ENCODE measurements around the gene ICAM1.

Gene ICAM1

DNA sequence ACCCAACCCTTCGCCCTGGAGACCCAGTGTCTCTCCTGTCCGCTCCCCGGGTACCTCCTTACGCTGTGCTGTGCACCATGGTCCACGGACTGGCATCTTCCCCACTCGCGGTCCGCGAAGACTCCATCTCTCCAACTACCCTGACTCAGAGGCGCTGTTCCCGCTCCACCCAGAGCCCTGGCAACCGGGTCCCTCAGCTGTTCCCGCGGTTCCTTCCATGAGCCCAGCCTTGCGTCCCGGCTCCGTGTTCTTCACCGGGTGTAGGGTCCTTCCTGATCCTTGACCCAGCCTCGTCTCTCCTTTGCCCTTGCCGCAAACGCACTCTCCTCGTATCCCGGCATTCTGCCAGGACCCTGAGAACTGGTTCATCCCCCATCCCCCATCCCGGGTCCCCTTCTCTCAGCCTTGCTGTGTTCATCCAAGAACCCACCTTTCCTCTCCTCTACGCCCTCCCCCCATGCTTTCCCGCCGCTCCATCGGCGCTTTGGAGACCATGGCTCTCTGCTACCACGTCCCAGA lies 19.5 kb downstream of the ICAM1 start:
- DNase-seq (ENCODE audit: extremely low read depth, low read depth): no peak
- TF ChIP-seq, protein P1, sequence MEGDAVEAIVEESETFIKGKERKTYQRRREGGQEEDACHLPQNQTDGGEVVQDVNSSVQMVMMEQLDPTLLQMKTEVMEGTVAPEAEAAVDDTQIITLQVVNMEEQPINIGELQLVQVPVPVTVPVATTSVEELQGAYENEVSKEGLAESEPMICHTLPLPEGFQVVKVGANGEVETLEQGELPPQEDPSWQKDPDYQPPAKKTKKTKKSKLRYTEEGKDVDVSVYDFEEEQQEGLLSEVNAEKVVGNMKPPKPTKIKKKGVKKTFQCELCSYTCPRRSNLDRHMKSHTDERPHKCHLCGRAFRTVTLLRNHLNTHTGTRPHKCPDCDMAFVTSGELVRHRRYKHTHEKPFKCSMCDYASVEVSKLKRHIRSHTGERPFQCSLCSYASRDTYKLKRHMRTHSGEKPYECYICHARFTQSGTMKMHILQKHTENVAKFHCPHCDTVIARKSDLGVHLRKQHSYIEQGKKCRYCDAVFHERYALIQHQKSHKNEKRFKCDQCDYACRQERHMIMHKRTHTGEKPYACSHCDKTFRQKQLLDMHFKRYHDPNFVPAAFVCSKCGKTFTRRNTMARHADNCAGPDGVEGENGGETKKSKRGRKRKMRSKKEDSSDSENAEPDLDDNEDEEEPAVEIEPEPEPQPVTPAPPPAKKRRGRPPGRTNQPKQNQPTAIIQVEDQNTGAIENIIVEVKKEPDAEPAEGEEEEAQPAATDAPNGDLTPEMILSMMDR (IDR thresholded peaks at IDR 0.05; ENCODE audit: low read depth, low read length, missing control alignments): no peak
- peak overlapping the region; percentile 49 for H3K4me3 ChIP-seq (replicated peaks; ENCODE audit: low read depth, low read length)

DNA sequence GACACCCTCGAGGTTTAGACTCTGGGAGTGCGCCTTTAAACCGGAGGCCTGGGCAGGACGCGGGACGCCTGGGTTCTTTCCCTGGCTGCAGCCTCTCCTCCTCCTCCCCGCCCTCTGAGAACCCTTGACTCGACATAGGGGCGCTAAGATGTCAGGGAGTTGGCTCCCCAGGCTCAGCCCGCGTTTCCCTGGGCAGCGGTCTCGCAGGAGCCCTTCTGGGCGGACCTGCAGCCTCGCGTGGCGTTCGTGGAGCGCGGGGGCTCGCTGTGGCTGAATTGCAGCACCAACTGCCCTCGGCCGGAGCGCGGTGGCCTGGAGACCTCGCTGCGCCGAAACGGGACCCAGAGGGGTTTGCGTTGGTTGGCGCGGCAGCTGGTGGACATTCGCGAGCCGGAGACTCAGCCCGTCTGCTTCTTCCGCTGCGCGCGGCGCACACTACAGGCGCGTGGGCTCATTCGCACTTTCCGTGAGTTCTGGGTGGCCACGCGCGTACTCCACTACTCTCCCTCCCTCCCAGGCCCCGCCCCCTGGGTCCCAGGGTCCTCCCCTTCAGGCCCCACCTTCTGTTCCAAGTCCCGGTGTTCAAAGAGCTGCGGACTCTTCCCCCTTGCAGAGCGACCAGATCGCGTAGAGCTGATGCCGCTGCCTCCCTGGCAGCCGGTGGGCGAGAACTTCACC lies 20.1 kb downstream of the ICAM1 start:
- no peak for DNase-seq (ENCODE audit: extremely low read depth, low read depth)
- TF ChIP-seq, protein P1 (IDR thresholded peaks at IDR 0.05; ENCODE audit: low read depth, low read length, missing control alignments): no peak

DNA sequence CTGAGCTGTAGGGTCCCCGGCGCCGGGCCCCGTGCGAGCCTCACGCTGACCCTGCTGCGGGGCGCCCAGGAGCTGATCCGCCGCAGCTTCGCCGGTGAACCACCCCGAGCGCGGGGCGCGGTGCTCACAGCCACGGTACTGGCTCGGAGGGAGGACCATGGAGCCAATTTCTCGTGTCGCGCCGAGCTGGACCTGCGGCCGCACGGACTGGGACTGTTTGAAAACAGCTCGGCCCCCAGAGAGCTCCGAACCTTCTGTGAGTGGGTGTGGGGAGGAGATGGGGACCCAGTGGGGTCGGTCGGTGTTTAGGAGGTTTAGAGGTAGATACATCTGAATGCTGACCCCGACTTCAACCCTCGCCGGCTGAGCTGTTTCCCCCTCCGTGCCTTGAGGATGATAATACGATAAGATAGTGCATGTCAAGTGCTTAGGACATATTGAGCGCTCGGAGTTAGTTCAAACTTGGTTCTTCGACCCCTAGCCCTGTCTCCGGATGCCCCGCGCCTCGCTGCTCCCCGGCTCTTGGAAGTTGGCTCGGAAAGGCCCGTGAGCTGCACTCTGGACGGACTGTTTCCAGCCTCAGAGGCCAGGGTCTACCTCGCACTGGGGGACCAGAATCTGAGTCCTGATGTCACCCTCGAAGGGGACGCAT lies 20.8 kb downstream of the ICAM1 start:
- TF ChIP-seq, protein P1 (IDR thresholded peaks at IDR 0.05; ENCODE audit: low read depth, low read length, missing control alignments): no peak
- H3K4me3 ChIP-seq (replicated peaks; ENCODE audit: low read depth, low read length): peak overlapping the region; percentile 49
- DNase-seq (ENCODE audit: extremely low read depth, low read depth): no peak

More for the DNA sequence above, 20.1 kb downstream of the ICAM1 start:
- peak overlapping the region; percentile 49 for H3K4me3 ChIP-seq (replicated peaks; ENCODE audit: low read depth, low read length)

DNA sequence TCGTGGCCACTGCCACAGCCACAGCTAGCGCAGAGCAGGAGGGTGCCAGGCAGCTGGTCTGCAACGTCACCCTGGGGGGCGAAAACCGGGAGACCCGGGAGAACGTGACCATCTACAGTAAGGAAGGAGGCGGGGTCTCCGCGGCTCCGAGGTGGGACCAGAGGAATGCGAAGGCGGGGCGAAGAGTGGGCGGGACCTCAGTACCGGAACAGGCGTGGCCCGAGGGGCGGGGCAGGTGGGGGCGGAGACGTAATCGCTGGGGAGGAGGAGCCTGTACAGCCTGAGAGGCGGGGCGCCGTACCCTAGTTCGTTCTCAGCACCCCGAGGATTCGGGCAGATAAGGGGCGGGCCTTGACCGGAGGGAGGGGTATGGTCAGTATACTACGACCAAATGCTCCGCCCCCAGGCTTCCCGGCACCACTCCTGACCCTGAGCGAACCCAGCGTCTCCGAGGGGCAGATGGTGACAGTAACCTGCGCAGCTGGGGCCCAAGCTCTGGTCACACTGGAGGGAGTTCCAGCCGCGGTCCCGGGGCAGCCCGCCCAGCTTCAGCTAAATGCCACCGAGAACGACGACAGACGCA lies 21.4 kb downstream of the ICAM1 start:
- TF ChIP-seq, protein P1 (IDR thresholded peaks at IDR 0.05; ENCODE audit: low read depth, low read length, missing control alignments): no peak
- H3K4me3 ChIP-seq (replicated peaks; ENCODE audit: low read depth, low read length): peak overlapping the region; percentile 49
- peak; percentile 56 for DNase-seq (ENCODE audit: extremely low read depth, low read depth)

DNA sequence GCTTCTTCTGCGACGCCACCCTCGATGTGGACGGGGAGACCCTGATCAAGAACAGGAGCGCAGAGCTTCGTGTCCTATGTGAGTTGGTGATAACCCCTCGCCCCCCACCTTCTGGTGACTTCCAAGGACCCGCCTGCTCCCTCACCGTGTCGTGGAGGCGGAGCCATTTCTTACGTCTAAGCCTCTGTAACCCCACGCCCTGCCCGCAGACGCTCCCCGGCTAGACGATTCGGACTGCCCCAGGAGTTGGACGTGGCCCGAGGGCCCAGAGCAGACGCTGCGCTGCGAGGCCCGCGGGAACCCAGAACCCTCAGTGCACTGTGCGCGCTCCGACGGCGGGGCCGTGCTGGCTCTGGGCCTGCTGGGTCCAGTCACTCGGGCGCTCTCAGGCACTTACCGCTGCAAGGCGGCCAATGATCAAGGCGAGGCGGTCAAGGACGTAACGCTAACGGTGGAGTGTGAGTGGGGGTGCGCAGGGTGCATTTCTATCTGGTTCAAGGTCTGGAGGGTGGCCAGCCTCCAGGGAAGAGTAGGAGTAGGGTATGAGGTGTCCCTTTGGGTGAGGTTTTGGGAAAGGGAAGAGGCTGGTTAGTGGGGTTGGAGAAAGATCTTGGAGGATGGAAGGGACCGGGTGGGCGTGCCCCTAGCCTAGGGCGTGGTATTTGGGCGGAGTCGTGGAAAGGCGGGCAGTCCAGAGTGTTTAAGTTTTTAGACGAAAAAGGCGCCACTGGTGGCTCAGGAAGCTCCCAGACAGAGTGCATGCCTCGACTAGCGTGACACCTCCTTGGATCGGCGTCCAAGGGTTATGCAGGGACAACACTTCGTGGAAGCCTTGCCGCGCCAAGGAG lies 22.1 kb downstream of the ICAM1 start:
- 0 out of 2 replicates have a peak overlapping the region, but pooled peaks have one; percentile 7 for H3K4me3 ChIP-seq (replicated peaks; ENCODE audit: low read depth, low read length)
- TF ChIP-seq, protein P1 (IDR thresholded peaks at IDR 0.05; ENCODE audit: low read depth, low read length, missing control alignments): no peak
- DNase-seq (ENCODE audit: extremely low read depth, low read depth): no peak

DNA sequence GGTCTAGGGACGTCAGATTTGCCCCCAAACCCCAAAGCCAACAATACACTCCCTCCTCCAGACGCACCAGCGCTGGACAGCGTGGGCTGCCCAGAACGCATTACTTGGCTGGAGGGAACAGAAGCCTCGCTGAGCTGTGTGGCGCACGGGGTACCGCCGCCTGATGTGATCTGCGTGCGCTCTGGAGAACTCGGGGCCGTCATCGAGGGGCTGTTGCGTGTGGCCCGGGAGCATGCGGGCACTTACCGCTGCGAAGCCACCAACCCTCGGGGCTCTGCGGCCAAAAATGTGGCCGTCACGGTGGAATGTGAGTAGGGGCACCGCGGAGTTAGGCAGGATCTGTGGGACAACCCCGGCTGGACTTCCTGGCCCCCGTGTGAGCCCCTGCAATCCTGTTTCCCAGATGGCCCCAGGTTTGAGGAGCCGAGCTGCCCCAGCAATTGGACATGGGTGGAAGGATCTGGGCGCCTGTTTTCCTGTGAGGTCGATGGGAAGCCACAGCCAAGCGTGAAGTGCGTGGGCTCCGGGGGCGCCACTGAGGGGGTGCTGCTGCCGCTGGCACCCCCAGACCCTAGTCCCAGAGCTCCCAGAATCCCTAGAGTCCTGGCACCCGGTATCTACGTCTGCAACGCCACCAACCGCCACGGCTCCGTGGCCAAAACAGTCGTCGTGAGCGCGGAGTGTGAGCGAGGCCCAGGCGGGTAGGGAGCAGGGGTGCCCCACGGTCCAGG lies 22.9 kb downstream of the ICAM1 start:
- TF ChIP-seq, protein P1 (IDR thresholded peaks at IDR 0.05; ENCODE audit: low read depth, low read length, missing control alignments): no peak
- no peak for DNase-seq (ENCODE audit: extremely low read depth, low read depth)
- H3K4me3 ChIP-seq (replicated peaks; ENCODE audit: low read depth, low read length): no peak overlapping the region

Measured in HFF-Myc (cell line).